Measurements from ENCODE around the gene IGSF23. TPM values are rescaled to one million over a fixed set of nuclear protein-coding genes. Genes with fewer than 3 reads are reported as not detected.

The IGSF23 gene
- total and polyA plus RNA-seq, 2 of the 13 experiments (the other 11 are each of a cell fraction or from before 2014, with no cell fraction given) = 2.3 to 8.8 TPM

- Histone ChIP-seq H2AFZ (ENCODE audit: low read length) (no peak overlapping the region), H3K27ac (ENCODE audit: extremely low read length, insufficient read depth, low read length) (peak overlapping the region; percentile 20)
These were observed 3.9 kb downstream of the IGSF23 start for GRCh38 chr19:44617110-44617880.

GRCh38 chr19:44618640-44619357, 5.4 kb downstream of the IGSF23 start:
- Histone ChIP-seq H4K20me1 (ENCODE audit: insufficient read depth, low read length) (no peaks in the 10 kb centered on the region), H3K4me1 (ENCODE audit: insufficient read depth, low read length) (peaks cover 70% of the 10 kb centered on the region), H2AFZ (ENCODE audit: low read length) (no peak overlapping the region), H3K27me3 (ENCODE audit: control insufficient read depth in 1 of 2, insufficient read depth in 2 of 2, low read length in 2 of 2) (no peaks in the 10 kb centered on the region; a peak in 1 of 5 replicates), H3K79me2 (ENCODE audit: insufficient read depth, low read length) (peaks cover 7% of the 10 kb centered on the region), H3K4me2 (ENCODE audit: low read depth, low read length) (no peak overlapping the region), H3K4me3 (replicated peaks in 1 of 3; ENCODE audit: insufficient read depth in 1 of 3, low read depth in 2 of 3, low read length in 3 of 3) (no peak overlapping the region), H3K9me3 (ENCODE audit: low read length) (no peaks in the 10 kb centered on the region), H3K36me3 (replicated peaks in 1 of 2; ENCODE audit: control insufficient read depth in 1 of 2, insufficient read depth in 2 of 2, low read length in 2 of 2) (peaks cover 2 to 4% of the 10 kb centered on the region in 2 experiments; a peak in 3 of 5 replicates), H3K27ac (ENCODE audit: extremely low read length, insufficient read depth, low read length) (no peak overlapping the region), H3K9ac (ENCODE audit: insufficient read depth, low read depth, low read length) (no peak overlapping the region)
- ATAC-seq = no peak
- POLR2A ChIA-PET = interaction anchor here (0.6 to 1.2 kb wide), 4 partner anchors 8 to 287 kb away, joined by 3 to 4 read pairs (median 4); partner anchors contain the start of gene PVR
- BruUV-seq (replicated peaks) = no TSS peak
- DNase-seq (ENCODE audit: low spot score) = no peak
- FAIRE-seq = no peak
- CTCF ChIA-PET (ENCODE audit: low intra/inter-chr PET ratio, low total read pairs) = no interaction called here
- intact Hi-C loops (cut with micrococcal nuclease; ENCODE audit: unreplicated experiment) = no loop called here
- in situ Hi-C loops (cut with HindIII; ENCODE audit: extremely low pct_ligation_motif_present, low pct_unique_long_range_greater_than_20kb) = no loop called here
- 90% methylated on average over 7 of the region's 7 CpGs for WGBS (ENCODE audit: low lambda C conversion rate)
- TF ChIP-seq NFYC (CRISPR knock-in tag; IDR thresholded peaks at IDR 0.05) (peak; percentile 55; the same call in 1 of the 2 replicates), ZNF577 (CRISPR knock-in tag; IDR thresholded peaks at IDR 0.05; ENCODE audit: borderline replicate concordance, low read depth) (no peak), NFYB (CRISPR knock-in tag; IDR thresholded peaks at IDR 0.05) (peak; percentile 38; the same call in 1 of the 2 replicates)

More at GRCh38 chr19:44617110-44617880, 3.9 kb downstream of the IGSF23 start:
- no peaks in the 10 kb centered on the region; a peak in 1 of 5 replicates for H3K27me3 ChIP-seq (ENCODE audit: control insufficient read depth in 1 of 2, insufficient read depth in 2 of 2, low read length in 2 of 2)
- peaks cover 2 to 4% of the 10 kb centered on the region in 2 experiments; a peak in 3 of 5 replicates for H3K36me3 ChIP-seq (replicated peaks in 1 of 2; ENCODE audit: control insufficient read depth in 1 of 2, insufficient read depth in 2 of 2, low read length in 2 of 2)
- no peak overlapping the region for H3K4me2 ChIP-seq (ENCODE audit: low read depth, low read length)
- in situ Hi-C loops (cut with HindIII; ENCODE audit: extremely low pct_ligation_motif_present, low pct_unique_long_range_greater_than_20kb) = no loop called here
- H3K79me2 ChIP-seq (ENCODE audit: insufficient read depth, low read length) = peaks cover 9% of the 10 kb centered on the region
- WGBS (ENCODE audit: low lambda C conversion rate) = 94% methylated on average over 8 of the region's 8 CpGs
- H3K9ac ChIP-seq (ENCODE audit: insufficient read depth, low read depth, low read length) = no peak overlapping the region
- H4K20me1 ChIP-seq (ENCODE audit: insufficient read depth, low read length) = no peaks in the 10 kb centered on the region
- DNase-seq (ENCODE audit: low spot score) = no peak
- no peak for ATAC-seq
- BruUV-seq (replicated peaks) = no TSS peak
- intact Hi-C loops (cut with micrococcal nuclease; ENCODE audit: unreplicated experiment) = no loop called here
- POLR2A ChIA-PET = interaction anchor here (0.7 to 5.7 kb wide), 5 partner anchors 19 to 43 kb away, joined by 3 to 68 read pairs (median 31); partner anchors contain the start of gene PVR
- CTCF ChIA-PET (ENCODE audit: low intra/inter-chr PET ratio, low total read pairs) = no interaction called here
- no peaks in the 10 kb centered on the region for H3K9me3 ChIP-seq (ENCODE audit: low read length)
- peaks cover 70% of the 10 kb centered on the region for H3K4me1 ChIP-seq (ENCODE audit: insufficient read depth, low read length)
- TF ChIP-seq MIER3 (CRISPR knock-in tag; IDR thresholded peaks at IDR 0.05; ENCODE audit: borderline replicate concordance) (no peak), ZNF740 (CRISPR knock-in tag; IDR thresholded peaks at IDR 0.05) (no peak), RBFOX2 (IDR thresholded peaks at IDR 0.05; ENCODE audit: low read depth, low read length) (0 out of 2 replicates have a peak, but pooled peaks have one; percentile 22)
- no peak for FAIRE-seq
- H3K4me3 ChIP-seq (replicated peaks in 1 of 3; ENCODE audit: insufficient read depth in 1 of 3, low read depth in 2 of 3, low read length in 3 of 3) = no peak overlapping the region
